RWPE1 (cell line): ENCODE data around the gene ZNF318.
"Not testable (repeated sequence)": the region's sequence is repeated elsewhere in the genome, so short reads cannot be mapped to it uniquely, and the experiment has no call there.

Source experiments
- CTCF ChIA-PET: fragments of 350-600 bp; sonication (Branson Sonifier 250); formaldehyde crosslinking; extraction: SDS; loops from one replicate; lab custom pipeline; 2021; lab: Yijun Ruan, JAX
- POLR2A ChIA-PET: fragments of 400-600 bp; formaldehyde crosslinking; extraction: SDS; loops from one replicate; lab custom pipeline; 2020; ENCODE audit warnings: antibody characterized with exemption; ENCODE audit not compliant: low non-redundant PET; lab: Yijun Ruan, JAX
- DNase-seq: peaks from one replicate; pipeline ENCODE4 v3.0.0; 2012; ENCODE audit warnings: low spot score
- H3K27ac ChIP-seq: fragments of 450-650 bp; 2 replicates; pipeline ENCODE4 v1.5.1; 2017
- TF ChIP-seq, protein P1 (sequence below): fragments of 450-650 bp; conservative IDR thresholded peaks from 2 replicates; pipeline ENCODE4 v1.5.1; 2017; ENCODE audit warnings: low read depth, mild to moderate bottlenecking

The ZNF318 gene

DNA sequence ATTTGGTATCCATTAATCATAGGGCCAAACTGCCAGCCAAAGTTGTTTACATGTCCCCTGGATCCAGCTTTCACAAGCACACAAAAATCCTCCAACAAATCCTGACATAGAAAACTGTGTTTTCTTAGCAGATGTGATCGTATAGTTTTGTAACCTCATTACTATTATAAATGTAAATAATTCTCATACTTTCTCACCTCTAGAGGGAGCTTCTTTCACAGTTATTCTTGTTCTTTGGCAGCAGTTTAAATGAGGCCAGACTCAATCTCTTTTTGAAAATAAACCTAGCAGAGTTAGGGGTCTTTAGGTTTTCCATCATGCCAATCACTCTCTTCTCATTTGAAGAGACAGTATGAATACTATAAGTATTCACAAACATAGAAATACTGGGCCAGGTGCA lies 17.0 kb upstream of the ZNF318 start:
- POLR2A ChIA-PET: no interaction called here
- CTCF ChIA-PET: interaction anchor here (1.0 kb wide), 1 partner anchor 120 kb away, joined by 3 read pairs; no protein-coding TSS in a partner anchor
- H3K27ac ChIP-seq: no peak overlapping the region
- DNase-seq: no peak
- TF ChIP-seq, protein P1, sequence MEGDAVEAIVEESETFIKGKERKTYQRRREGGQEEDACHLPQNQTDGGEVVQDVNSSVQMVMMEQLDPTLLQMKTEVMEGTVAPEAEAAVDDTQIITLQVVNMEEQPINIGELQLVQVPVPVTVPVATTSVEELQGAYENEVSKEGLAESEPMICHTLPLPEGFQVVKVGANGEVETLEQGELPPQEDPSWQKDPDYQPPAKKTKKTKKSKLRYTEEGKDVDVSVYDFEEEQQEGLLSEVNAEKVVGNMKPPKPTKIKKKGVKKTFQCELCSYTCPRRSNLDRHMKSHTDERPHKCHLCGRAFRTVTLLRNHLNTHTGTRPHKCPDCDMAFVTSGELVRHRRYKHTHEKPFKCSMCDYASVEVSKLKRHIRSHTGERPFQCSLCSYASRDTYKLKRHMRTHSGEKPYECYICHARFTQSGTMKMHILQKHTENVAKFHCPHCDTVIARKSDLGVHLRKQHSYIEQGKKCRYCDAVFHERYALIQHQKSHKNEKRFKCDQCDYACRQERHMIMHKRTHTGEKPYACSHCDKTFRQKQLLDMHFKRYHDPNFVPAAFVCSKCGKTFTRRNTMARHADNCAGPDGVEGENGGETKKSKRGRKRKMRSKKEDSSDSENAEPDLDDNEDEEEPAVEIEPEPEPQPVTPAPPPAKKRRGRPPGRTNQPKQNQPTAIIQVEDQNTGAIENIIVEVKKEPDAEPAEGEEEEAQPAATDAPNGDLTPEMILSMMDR: no peak

DNA sequence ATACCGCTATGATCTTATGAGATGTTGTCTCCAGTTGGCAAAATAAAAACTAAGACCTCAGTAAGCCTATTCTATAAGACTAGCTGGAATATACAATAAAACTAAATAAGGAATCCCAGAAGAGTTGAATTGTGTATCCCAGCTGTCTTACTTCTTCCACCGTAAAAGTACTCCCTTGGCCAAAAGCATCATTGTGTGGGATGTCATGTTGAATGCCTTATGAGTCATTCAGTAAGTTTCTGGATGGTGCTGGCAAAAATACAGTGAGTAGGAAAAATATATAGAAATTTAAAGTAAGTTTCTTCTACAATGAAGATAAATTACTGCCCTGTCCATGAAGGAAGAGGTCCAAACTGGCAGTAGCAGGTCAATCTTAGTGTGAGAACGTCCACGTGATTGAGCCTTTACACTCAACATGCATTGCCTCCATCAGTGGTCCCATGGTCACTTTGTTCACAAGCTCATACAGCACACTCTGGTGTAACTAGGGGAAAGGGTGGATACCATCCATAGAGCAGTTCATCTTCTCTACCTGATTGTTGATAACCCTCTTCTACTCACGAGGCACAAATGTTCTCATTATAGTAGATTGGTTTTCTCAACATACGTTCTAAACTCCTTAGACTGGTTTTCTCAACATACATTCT lies 13.7 kb upstream of the ZNF318 start:
- CTCF ChIA-PET: no interaction called here
- TF ChIP-seq, protein P1: no peak
- H3K27ac ChIP-seq: no peak overlapping the region
- POLR2A ChIA-PET: no interaction called here
- DNase-seq: peak; percentile 11

DNA sequence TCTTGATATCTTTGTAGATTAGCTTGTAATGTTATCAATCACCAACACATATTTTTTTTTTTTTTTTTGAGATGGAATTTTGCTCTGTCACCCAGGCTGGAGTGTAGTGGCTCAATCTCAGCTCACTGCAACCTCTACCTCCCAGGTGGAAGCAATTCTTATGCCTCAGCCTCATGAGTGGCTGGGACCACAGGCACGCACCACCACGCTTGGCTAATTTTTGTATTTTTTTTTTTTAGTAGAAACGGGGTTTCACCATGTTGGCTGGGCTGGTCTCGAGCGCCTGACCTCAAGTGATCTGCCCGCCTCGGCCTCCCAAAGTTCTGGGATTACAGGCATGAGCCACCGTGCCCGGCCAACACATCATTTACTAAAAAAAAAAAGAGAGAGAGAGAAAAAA lies 11.4 kb upstream of the ZNF318 start:
- H3K27ac ChIP-seq, DNase-seq, POLR2A ChIA-PET: not testable (repeated sequence)
- CTCF ChIA-PET: interaction anchor here (0.7 kb wide), 1 partner anchor 17 kb away, joined by 6 read pairs; no protein-coding TSS in a partner anchor

DNA sequence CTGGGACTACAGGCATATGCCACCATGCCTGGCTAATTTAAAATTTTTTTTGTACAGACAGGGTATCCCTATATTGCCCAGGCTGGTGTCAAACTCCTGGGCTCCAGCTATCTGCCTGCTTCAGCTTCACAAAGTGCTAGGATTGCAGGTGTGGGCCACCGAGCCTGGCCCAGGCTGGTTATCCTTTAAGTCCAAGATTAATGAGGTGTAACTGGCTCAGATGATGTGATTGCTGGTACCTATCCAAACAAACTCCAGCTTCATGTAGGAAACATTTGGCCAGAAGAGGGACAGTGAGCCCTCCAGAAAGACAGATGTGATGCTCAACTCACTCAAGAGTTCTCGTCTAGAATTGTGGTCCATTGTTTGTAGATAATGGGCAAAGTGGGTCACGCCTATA lies 9.2 kb upstream of the ZNF318 start:
- TF ChIP-seq, protein P1: no peak
- H3K27ac ChIP-seq: no peak overlapping the region
- CTCF ChIA-PET: interaction anchor here (0.5 kb wide), 1 partner anchor 16 kb away, joined by 3 read pairs; no protein-coding TSS in a partner anchor
- no peak for DNase-seq
- POLR2A ChIA-PET: no interaction called here

DNA sequence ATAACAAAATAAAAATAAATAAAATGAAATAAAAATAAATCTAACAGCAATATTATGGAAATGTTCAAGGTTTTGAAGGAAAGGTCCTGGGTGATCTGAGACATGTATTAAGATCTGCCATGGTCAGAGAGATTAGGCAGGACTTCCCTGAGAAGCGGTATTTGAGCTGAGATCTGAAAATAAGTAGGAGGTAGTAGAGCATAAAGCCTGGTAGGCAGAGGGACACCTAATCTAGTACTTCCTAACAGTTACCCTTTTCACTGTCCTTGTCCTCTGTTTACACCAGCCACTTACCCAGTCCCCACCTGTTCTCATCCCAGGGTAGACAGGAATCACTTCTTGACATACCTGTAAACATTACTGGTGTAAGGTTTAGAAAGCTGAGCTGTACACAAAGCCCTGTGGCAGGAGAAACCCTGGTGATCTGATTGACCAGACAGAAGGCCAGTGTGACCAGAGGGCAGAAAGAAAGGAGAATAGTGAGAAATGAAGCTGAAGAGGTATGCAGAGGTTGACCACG lies 8.3 kb upstream of the ZNF318 start:
- POLR2A ChIA-PET: no interaction called here
- CTCF ChIA-PET: interaction anchor here (0.6 to 0.7 kb wide), 2 partner anchors 44 to 1889 kb away, joined by 3 read pairs; no protein-coding TSS in a partner anchor
- no peak overlapping the region for H3K27ac ChIP-seq
- no peak for DNase-seq
- TF ChIP-seq, protein P1: no peak

GRCh38 chr6:43376551-43376981 lies 7.1 kb upstream of the ZNF318 start:
- DNase-seq: no peak
- ChIA-PET POLR2A (no interaction called here), CTCF (interaction anchor here (0.7 kb wide), 1 partner anchor 13 kb away, joined by 3 read pairs; no protein-coding TSS in a partner anchor)
- H3K27ac ChIP-seq: no peak overlapping the region
- TF ChIP-seq, protein P1: no peak

DNA sequence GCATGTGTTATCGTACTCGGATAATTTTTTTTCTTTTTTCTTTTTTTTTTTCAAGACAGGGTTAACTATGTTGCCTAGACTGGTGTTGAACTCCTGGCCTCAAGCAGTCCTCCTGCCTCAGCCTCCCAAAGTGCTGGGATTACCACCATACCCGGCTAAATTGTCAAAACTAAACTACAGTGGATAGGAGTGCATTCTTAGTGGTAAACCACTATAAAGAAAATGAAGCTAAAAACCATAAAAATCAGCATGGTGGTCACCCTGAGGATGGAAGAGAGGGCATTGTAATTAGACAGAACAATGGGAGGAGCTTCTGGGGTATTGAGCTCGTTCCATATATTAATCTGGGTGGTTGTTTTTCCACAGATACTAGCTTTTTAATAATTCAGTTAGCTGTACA lies 6.2 kb upstream of the ZNF318 start:
- TF ChIP-seq, protein P1: no peak
- no peak overlapping the region for H3K27ac ChIP-seq
- ChIA-PET POLR2A (no interaction called here), CTCF (no interaction called here)
- DNase-seq: no peak
